Loucy (cell line): ENCODE results near the gene LARP1B.

Source experiments
- H2AFZ ChIP-seq: fragments of 200-600 bp; sonication (generic); 2 replicates; pipeline ENCODE4 v1.6.0; 2016; ENCODE audit warnings: antibody characterized with exemption, mild to moderate bottlenecking, low read length, moderate library complexity
- H3F3A ChIP-seq: fragments of 200-600 bp; 2 replicates; pipeline ENCODE4 v1.6.0; 2016; ENCODE audit warnings: antibody characterized with exemption, low read depth, mild to moderate bottlenecking
- H3K27me3 ChIP-seq: fragments of 200-600 bp; sonication (generic); 2 replicates; pipeline ENCODE4 v1.6.1; 2014; ENCODE audit warnings: low read length, mild to moderate bottlenecking; ENCODE audit not compliant: insufficient read depth, poor library complexity, severe bottlenecking
- H3K36me3 ChIP-seq: fragments of 200-600 bp; sonication (generic); 2 replicates; pipeline ENCODE4 v1.6.1; 2016; ENCODE audit warnings: low read length; ENCODE audit not compliant: insufficient read depth
- H3K4me1 ChIP-seq: fragments of 200-600 bp; sonication (generic); 2 replicates; pipeline ENCODE4 v1.5.1; 2014; ENCODE audit warnings: low read length, mild to moderate bottlenecking; ENCODE audit not compliant: insufficient read depth, poor library complexity, severe bottlenecking
- H3K4me2 ChIP-seq: fragments of 200-600 bp; sonication (generic); 2 replicates; pipeline ENCODE4 v1.6.0; 2014; ENCODE audit warnings: antibody characterized with exemption, low read length, low read depth, mild to moderate bottlenecking; ENCODE audit not compliant: poor library complexity, severe bottlenecking
- H3K4me3 ChIP-seq: fragments of 200-600 bp; sonication (generic); 2 replicates; pipeline ENCODE4 v1.5.1; 2014; ENCODE audit warnings: low read length, mild to moderate bottlenecking, mixed read lengths; ENCODE audit not compliant: poor library complexity, severe bottlenecking
- H3K79me2 ChIP-seq: fragments of 200-600 bp; sonication (generic); 2 replicates; pipeline ENCODE4 v1.6.1; 2014; ENCODE audit warnings: low read length; ENCODE audit not compliant: insufficient read depth
- H3K9ac ChIP-seq: fragments of 200-600 bp; sonication (generic); 2 replicates; pipeline ENCODE4 v1.6.0; 2014; ENCODE audit warnings: mild to moderate bottlenecking, low read depth, low read length, moderate library complexity; ENCODE audit not compliant: poor library complexity, severe bottlenecking
- H3K9me2 ChIP-seq: fragments of 200-600 bp; sonication (generic); replicated peaks from 2 replicates; pipeline ENCODE4 v1.6.1; 2016; ENCODE audit warnings: low read depth, low read length, mixed read lengths
- H3K9me3 ChIP-seq: fragments of 200-600 bp; sonication (generic); 2 replicates; pipeline ENCODE4 v1.6.1; 2014; ENCODE audit warnings: mild to moderate bottlenecking, antibody characterized with exemption, low read length, low read depth; ENCODE audit not compliant: insufficient read depth
- H4K20me1 ChIP-seq: fragments of 200-600 bp; sonication (generic); 2 replicates; pipeline ENCODE4 v1.6.0; 2014; ENCODE audit warnings: antibody characterized with exemption, low read length, mild to moderate bottlenecking; ENCODE audit not compliant: insufficient read depth, poor library complexity, severe bottlenecking
- CTCF ChIP-seq: fragments of 200-600 bp; sonication (generic); conservative IDR thresholded peaks from 2 replicates; pipeline ENCODE4 v1.5.1; 2014; ENCODE audit warnings: mild to moderate bottlenecking, antibody characterized with exemption, low read length
- EZH2phosphoT487 ChIP-seq: fragments of 200-600 bp; IDR thresholded peaks from 2 replicates; pipeline ENCODE4 v1.6.1; 2018; ENCODE audit warnings: antibody characterized with exemption, mild to moderate bottlenecking, moderate library complexity, borderline replicate concordance

LARP1B gene

GRCh38 chr4:128123036-128123435 lies 61.9 kb downstream of the LARP1B start:
- Histone ChIP-seq H3K4me3 (no peak overlapping the region), H3K4me1 (no peaks in the 10 kb centered on the region), H3K4me2 (no peak overlapping the region), H3K27me3 (no peaks in the 10 kb centered on the region), H3K36me3 (0 out of 2 replicates have a peak, but pooled peaks cover 4% of the 10 kb centered on the region), H4K20me1 (no peaks in the 10 kb centered on the region), H3K9ac (no peak overlapping the region), H3K9me2 (no peaks in the 10 kb centered on the region), H3K79me2 (no peaks in the 10 kb centered on the region), H3K9me3 (no peaks in the 10 kb centered on the region), H2AFZ (no peak overlapping the region), H3F3A (no peaks in the 10 kb centered on the region)
- no peak for TF ChIP-seq CTCF

- no peaks in the 10 kb centered on the region for H3K9me2 ChIP-seq
- no peak overlapping the region for H3K9ac ChIP-seq
- no peaks in the 10 kb centered on the region for H3K79me2 ChIP-seq
- no peaks in the 10 kb centered on the region for H3K36me3 ChIP-seq
- H3K9me3 ChIP-seq = no peaks in the 10 kb centered on the region
- no peaks in the 10 kb centered on the region for H3K27me3 ChIP-seq
- no peak overlapping the region for H3K4me3 ChIP-seq
- no peak overlapping the region for H3K4me2 ChIP-seq
- TF ChIP-seq EZH2phosphoT487 (no peak), CTCF (no peak)
- no peaks in the 10 kb centered on the region for H4K20me1 ChIP-seq
- no peaks in the 10 kb centered on the region for H3F3A ChIP-seq
- no peak overlapping the region for H2AFZ ChIP-seq
- no peaks in the 10 kb centered on the region for H3K4me1 ChIP-seq
Observed at GRCh38 chr4:128130621-128131020, 69.5 kb downstream of the LARP1B start.

GRCh38 chr4:128134925-128135324 lies 73.8 kb downstream of the LARP1B start:
- Histone ChIP-seq H3K4me2 (no peak overlapping the region), H3K27me3 (no peaks in the 10 kb centered on the region), H3F3A (no peaks in the 10 kb centered on the region)

More at GRCh38 chr4:128134925-128135324, 73.8 kb downstream of the LARP1B start:
- no peak overlapping the region for H2AFZ ChIP-seq
- H3K36me3 ChIP-seq = no peaks in the 10 kb centered on the region
- H3K9ac ChIP-seq = no peak overlapping the region
- no peaks in the 10 kb centered on the region for H3K79me2 ChIP-seq
- H3K9me2 ChIP-seq = no peaks in the 10 kb centered on the region
- H3K4me3 ChIP-seq = no peak overlapping the region
- H3K4me1 ChIP-seq = no peaks in the 10 kb centered on the region
- TF ChIP-seq EZH2phosphoT487 (no peak), CTCF (no peak)
- H3K9me3 ChIP-seq = no peaks in the 10 kb centered on the region
- no peaks in the 10 kb centered on the region for H4K20me1 ChIP-seq
